ENCODE measurements around the gene ZNF536.
A peak's percentile ranks its signal among the peaks of the same experiment; 100 is the strongest.
"Not testable (repeated sequence)": the region's sequence is repeated elsewhere in the genome, so short reads cannot be mapped to it uniquely, and the experiment has no call there.

Gene ZNF536

GRCh38 chr19:30388819-30389218 is 16.6 kb downstream of the ZNF536 start:
- DNase-seq (ENCODE audit: low spot score), result no peak

- no peak for DNase-seq (ENCODE audit: low spot score)
Measured at GRCh38 chr19:30390356-30390988, 18.3 kb downstream of the ZNF536 start.

- DNase-seq (ENCODE audit: low spot score), result no peak
Measured at GRCh38 chr19:30391052-30391451, 18.9 kb downstream of the ZNF536 start.

GRCh38 chr19:30391554-30392551 is 19.7 kb downstream of the ZNF536 start:
- no peak for DNase-seq (ENCODE audit: low spot score)

- DNase-seq (ENCODE audit: low spot score), result no peak
Measured at GRCh38 chr19:30393046-30393445, 20.9 kb downstream of the ZNF536 start.

GRCh38 chr19:30393729-30394480 is 21.7 kb downstream of the ZNF536 start:
- no peak for DNase-seq (ENCODE audit: low spot score)

GRCh38 chr19:30394481-30395151 is 22.4 kb downstream of the ZNF536 start:
- DNase-seq (ENCODE audit: low spot score), result no peak

GRCh38 chr19:30395283-30395682 is 23.1 kb downstream of the ZNF536 start:
- DNase-seq (ENCODE audit: low spot score), result no peak

GRCh38 chr19:30398539-30398938 is 26.4 kb downstream of the ZNF536 start:
- not testable (repeated sequence) for DNase-seq (ENCODE audit: low spot score)

GRCh38 chr19:30401956-30402355 is 29.8 kb downstream of the ZNF536 start:
- DNase-seq (ENCODE audit: low spot score), result no peak

- DNase-seq (ENCODE audit: low spot score), result no peak
Measured at GRCh38 chr19:30402436-30403202, 30.4 kb downstream of the ZNF536 start.

- no peak for DNase-seq (ENCODE audit: low spot score)
Measured at GRCh38 chr19:30403203-30403985, 31.2 kb downstream of the ZNF536 start.

- peak; percentile 23 for DNase-seq (ENCODE audit: low spot score)
Measured at GRCh38 chr19:30406220-30407067, 34.3 kb downstream of the ZNF536 start.

- DNase-seq (ENCODE audit: low spot score), result no peak
Measured at GRCh38 chr19:30407068-30407709, 35.0 kb downstream of the ZNF536 start.

GRCh38 chr19:30408734-30409301 is 36.6 kb downstream of the ZNF536 start:
- DNase-seq (ENCODE audit: low spot score), result no peak

- no peak for DNase-seq (ENCODE audit: low spot score)
Measured at GRCh38 chr19:30411714-30412113, 39.5 kb downstream of the ZNF536 start.

GRCh38 chr19:30416375-30416774 is 44.2 kb downstream of the ZNF536 start:
- no peak for DNase-seq (ENCODE audit: low spot score)

GRCh38 chr19:30417166-30417565 is 45.0 kb downstream of the ZNF536 start:
- DNase-seq (ENCODE audit: low spot score), result not testable (repeated sequence)

Data from HuH-7.5 (cell line).